ENCODE measurements around the gene NPAT. TPM values are rescaled to one million over a fixed set of nuclear protein-coding genes. Genes with fewer than 3 reads are reported as not detected.
A peak's percentile ranks its signal among the peaks of the same experiment; 100 is the strongest.

Gene NPAT
- total and polyA plus RNA-seq, 9 of the 15 experiments (the other 6 are each of a cell fraction or from before 2014, with no cell fraction given): 8.8 to 30.0 (median 22.1) TPM

GRCh38 chr11:108246308-108246707 lies 23.9 kb upstream of the NPAT start:
- Histone ChIP-seq H3K4me3 (no peak overlapping the region), H3K27ac (ENCODE audit: extremely low read depth, low read depth, low read length) (no peak overlapping the region), H3K27me3 (ENCODE audit: control insufficient read depth in 2 of 2, insufficient read depth in 2 of 2, low read length in 2 of 2) (no peaks in the 10 kb centered on the region), H3K9me3 (replicated peaks; ENCODE audit: control insufficient read depth, insufficient read depth, low read depth, low read length) (no peaks in the 10 kb centered on the region), H3K9me1 (ENCODE audit: control insufficient read depth, insufficient read depth, low read length) (no peaks in the 10 kb centered on the region), H2AFZ (ENCODE audit: low read depth, low read length) (no peak overlapping the region), H3K4me1 (replicated peaks in 1 of 2; ENCODE audit: control insufficient read depth in 2 of 2, insufficient read depth in 2 of 2, low read length in 2 of 2) (no peaks in the 10 kb centered on the region), H3K9ac (ENCODE audit: insufficient read depth in 1 of 2, low read depth in 2 of 2, low read length in 2 of 2) (no peak overlapping the region), H3K4me2 (ENCODE audit: insufficient read depth, low read length) (no peak overlapping the region), H3K79me2 (ENCODE audit: control insufficient read depth, insufficient read depth, low read length) (no peaks in the 10 kb centered on the region), H3K36me3 (ENCODE audit: control insufficient read depth, insufficient read depth, low read length) (peaks cover 23% of the 10 kb centered on the region), H4K20me1 (replicated peaks; ENCODE audit: control insufficient read depth, insufficient read depth, low read length) (no peaks in the 10 kb centered on the region)
- FAIRE-seq (no peak), ATAC-seq (no peak), DNase-seq (ENCODE audit: extremely low read depth in 1 of 4, low spot score in 3 of 4) (no peak)
- in situ Hi-C loops (cut with MboI): no loop called here
- WGBS (ENCODE audit: insufficient coverage, low coverage, missing lambda C conversion rate): 73% methylated on average over 3 of the region's 3 CpGs
- no TSS peak for BruUV-seq (replicated peaks)
- TF ChIP-seq ZNF12 (CRISPR knock-in tag; IDR thresholded peaks at IDR 0.05): no peak
- peak; percentile 95 for TF ChIP-seq MAFK (IDR thresholded peaks at IDR 0.05; ENCODE audit: low read length)
- TF ChIP-seq HNRNPH1 (optimal IDR thresholded peaks at IDR 0.05; ENCODE audit: low read depth, low read length): no peak
- no peak for TF ChIP-seq FOXM1 (IDR thresholded peaks at IDR 0.05; ENCODE audit: low read depth)
- TF ChIP-seq FOXM1 (CRISPR knock-in tag; IDR thresholded peaks at IDR 0.05; ENCODE audit: low read depth): no peak
- TF ChIP-seq C11orf30 (IDR thresholded peaks at IDR 0.05; ENCODE audit: low read depth): peak; percentile 91
- TF ChIP-seq BHLHE40 (IDR thresholded peaks at IDR 0.05; ENCODE audit: low read length): no peak
- no peak for TF ChIP-seq IRF1 (CRISPR knock-in tag; IDR thresholded peaks at IDR 0.05; ENCODE audit: borderline replicate concordance)
- TF ChIP-seq ATF3 (IDR thresholded peaks at IDR 0.05): no peak
- TF ChIP-seq ATF3 (CRISPR knock-in tag; conservative IDR thresholded peaks at IDR 0.05): no peak
- TF ChIP-seq CBX3 (IDR thresholded peaks at IDR 0.05; ENCODE audit: borderline replicate concordance in 1 of 2, low read length in 2 of 2): no peak
- no peak for TF ChIP-seq CREBBP (IDR thresholded peaks at IDR 0.05; ENCODE audit: low read depth, low read length)
- no peak for TF ChIP-seq MTF1 (CRISPR knock-in tag; IDR thresholded peaks at IDR 0.05; ENCODE audit: borderline replicate concordance)
- peak; percentile 91 for TF ChIP-seq MAFG (tag; conservative IDR thresholded peaks at IDR 0.05)
- TF ChIP-seq ZNF316 (IDR thresholded peaks at IDR 0.05): peak; percentile 96
- no peak for TF ChIP-seq CHD4 (IDR thresholded peaks at IDR 0.05; ENCODE audit: insufficient read depth, insufficient replicate concordance, low read depth, low read length, poor library complexity, severe bottlenecking)
- TF ChIP-seq MAFF (IDR thresholded peaks at IDR 0.05; ENCODE audit: low read length): peak; percentile 96
- CTCF ChIA-PET (ENCODE audit: low intra/inter-chr PET ratio): no interaction called here
- POLR2A ChIA-PET: interaction anchor here (2.2 kb wide), 1 partner anchor 10 kb away, joined by 5 read pairs; no protein-coding TSS in a partner anchor
- intact Hi-C loops (cut with micrococcal nuclease): no loop called here

Measured in K562 (cell line).